ELF-1 (cell line): Measurements from ENCODE around the gene HSF2BP.
"Not testable (repeated sequence)": the region's sequence is repeated elsewhere in the genome, so short reads cannot be mapped to it uniquely, and the experiment has no call there.

Experiments used
- DNase-seq: peaks from one replicate; pipeline ENCODE4 v3.0.0-alpha.2; 2016; ENCODE audit warnings: low read depth, low spot score

The HSF2BP gene

GRCh38 chr21:43619344-43619743, 39.9 kb downstream of the HSF2BP start:
- no peak for DNase-seq

GRCh38 chr21:43618940-43619339, 40.3 kb downstream of the HSF2BP start:
- DNase-seq: no peak

GRCh38 chr21:43616861-43617260, 42.4 kb downstream of the HSF2BP start:
- not testable (repeated sequence) for DNase-seq

- DNase-seq: no peak
Observed at GRCh38 chr21:43614839-43615238, 44.4 kb downstream of the HSF2BP start.

GRCh38 chr21:43613755-43614638, 45.3 kb downstream of the HSF2BP start:
- DNase-seq: no peak

- DNase-seq: peak; percentile 77
Observed at GRCh38 chr21:43611598-43612369, 47.5 kb downstream of the HSF2BP start.

- no peak for DNase-seq
Observed at GRCh38 chr21:43609501-43610340, 49.6 kb downstream of the HSF2BP start.

GRCh38 chr21:43608664-43609063, 50.6 kb downstream of the HSF2BP start:
- no peak for DNase-seq

- DNase-seq: no peak
Observed at GRCh38 chr21:43608225-43608624, 51.1 kb downstream of the HSF2BP start.

GRCh38 chr21:43605320-43606215, 53.7 kb downstream of the HSF2BP start:
- DNase-seq: no peak

GRCh38 chr21:43604505-43605204, 54.6 kb downstream of the HSF2BP start:
- DNase-seq: no peak

GRCh38 chr21:43603641-43604504, 55.4 kb downstream of the HSF2BP start:
- no peak for DNase-seq

GRCh38 chr21:43603233-43603626, 56.1 kb downstream of the HSF2BP start:
- no peak for DNase-seq

- no peak for DNase-seq
Observed at GRCh38 chr21:43602266-43603232, 56.7 kb downstream of the HSF2BP start.

GRCh38 chr21:43600642-43601402, 58.5 kb downstream of the HSF2BP start:
- no peak for DNase-seq

GRCh38 chr21:43599728-43600127, 59.6 kb downstream of the HSF2BP start:
- no peak for DNase-seq

GRCh38 chr21:43598416-43599120, 60.7 kb downstream of the HSF2BP start:
- DNase-seq: peak; percentile 38
